Measurements from ENCODE around the gene FCER2. TPM values are rescaled to one million over a fixed set of nuclear protein-coding genes. Genes with fewer than 3 reads are reported as not detected.

FCER2 gene
- total and polyA plus RNA-seq, 9 donors, result 0.08 to 1.1 (median 0.38) TPM; not detected in 6

DNA sequence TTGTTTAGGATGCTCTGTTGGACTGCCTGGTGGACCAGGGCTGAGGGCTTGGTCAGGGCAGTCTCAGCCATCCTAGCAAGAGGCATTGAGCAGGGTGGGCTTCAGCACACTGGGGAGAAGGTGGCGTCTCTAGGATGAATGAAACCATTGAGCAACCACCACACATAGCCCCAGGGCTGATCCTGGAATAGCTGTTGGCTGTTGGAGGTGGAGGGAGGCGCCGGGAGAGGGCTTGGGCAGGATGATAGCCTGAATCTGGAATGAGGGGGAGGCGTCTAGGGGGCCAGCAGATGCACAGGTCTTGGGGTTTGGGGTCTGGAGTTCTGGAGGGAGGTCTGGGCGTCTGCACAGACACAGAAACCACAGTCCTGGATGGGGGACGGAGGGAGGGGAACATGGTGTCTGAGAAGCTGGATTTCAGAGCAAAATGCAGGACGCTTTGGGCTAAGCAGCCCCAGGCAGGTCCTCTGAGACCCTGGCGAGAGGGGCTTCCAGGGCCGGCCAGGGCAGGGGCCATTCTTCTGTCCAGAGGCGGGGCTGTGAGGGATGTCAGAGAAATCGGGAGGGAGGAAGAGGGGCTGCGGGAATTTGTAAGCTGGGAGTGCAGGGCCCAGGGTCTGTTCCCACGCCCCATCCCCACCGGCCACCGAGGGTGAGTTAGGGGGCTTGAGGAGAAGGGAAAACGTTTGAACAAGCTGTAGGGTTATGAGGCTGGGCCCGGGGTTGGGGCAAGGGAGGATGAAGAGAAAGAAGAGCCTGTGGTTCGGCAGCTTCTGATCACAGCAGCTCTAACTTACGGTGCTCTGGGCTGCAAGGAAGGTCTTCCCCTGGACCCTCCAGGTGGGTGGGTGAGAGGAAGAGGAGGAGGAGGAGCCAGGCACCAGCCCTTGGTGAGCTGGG, 16.1 kb downstream of the FCER2 start:
- 16 to 29% (median 20%) methylated on average over 19 of the region's 19 CpGs for WGBS, 3 donors
- no peak for DNase-seq
- Histone ChIP-seq H3K4me3 (no peak overlapping the region), H3K9me3 (no peaks in the 10 kb centered on the region), H3K36me3 (no peaks in the 10 kb centered on the region), H3K27ac (no peak overlapping the region), H3K4me1 (ENCODE audit: insufficient read depth) (peaks cover 10% of the 10 kb centered on the region), H3K27me3 (no peaks in the 10 kb centered on the region)
- TF ChIP-seq EP300 (IDR thresholded peaks at IDR 0.05) (no peak), POLR2A (IDR thresholded peaks at IDR 0.05) (no peak)
- TF ChIP-seq, protein P1, sequence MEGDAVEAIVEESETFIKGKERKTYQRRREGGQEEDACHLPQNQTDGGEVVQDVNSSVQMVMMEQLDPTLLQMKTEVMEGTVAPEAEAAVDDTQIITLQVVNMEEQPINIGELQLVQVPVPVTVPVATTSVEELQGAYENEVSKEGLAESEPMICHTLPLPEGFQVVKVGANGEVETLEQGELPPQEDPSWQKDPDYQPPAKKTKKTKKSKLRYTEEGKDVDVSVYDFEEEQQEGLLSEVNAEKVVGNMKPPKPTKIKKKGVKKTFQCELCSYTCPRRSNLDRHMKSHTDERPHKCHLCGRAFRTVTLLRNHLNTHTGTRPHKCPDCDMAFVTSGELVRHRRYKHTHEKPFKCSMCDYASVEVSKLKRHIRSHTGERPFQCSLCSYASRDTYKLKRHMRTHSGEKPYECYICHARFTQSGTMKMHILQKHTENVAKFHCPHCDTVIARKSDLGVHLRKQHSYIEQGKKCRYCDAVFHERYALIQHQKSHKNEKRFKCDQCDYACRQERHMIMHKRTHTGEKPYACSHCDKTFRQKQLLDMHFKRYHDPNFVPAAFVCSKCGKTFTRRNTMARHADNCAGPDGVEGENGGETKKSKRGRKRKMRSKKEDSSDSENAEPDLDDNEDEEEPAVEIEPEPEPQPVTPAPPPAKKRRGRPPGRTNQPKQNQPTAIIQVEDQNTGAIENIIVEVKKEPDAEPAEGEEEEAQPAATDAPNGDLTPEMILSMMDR (IDR thresholded peaks at IDR 0.05), result no peak
- intact Hi-C loops (cut with DNase I), result no loop called here

DNA sequence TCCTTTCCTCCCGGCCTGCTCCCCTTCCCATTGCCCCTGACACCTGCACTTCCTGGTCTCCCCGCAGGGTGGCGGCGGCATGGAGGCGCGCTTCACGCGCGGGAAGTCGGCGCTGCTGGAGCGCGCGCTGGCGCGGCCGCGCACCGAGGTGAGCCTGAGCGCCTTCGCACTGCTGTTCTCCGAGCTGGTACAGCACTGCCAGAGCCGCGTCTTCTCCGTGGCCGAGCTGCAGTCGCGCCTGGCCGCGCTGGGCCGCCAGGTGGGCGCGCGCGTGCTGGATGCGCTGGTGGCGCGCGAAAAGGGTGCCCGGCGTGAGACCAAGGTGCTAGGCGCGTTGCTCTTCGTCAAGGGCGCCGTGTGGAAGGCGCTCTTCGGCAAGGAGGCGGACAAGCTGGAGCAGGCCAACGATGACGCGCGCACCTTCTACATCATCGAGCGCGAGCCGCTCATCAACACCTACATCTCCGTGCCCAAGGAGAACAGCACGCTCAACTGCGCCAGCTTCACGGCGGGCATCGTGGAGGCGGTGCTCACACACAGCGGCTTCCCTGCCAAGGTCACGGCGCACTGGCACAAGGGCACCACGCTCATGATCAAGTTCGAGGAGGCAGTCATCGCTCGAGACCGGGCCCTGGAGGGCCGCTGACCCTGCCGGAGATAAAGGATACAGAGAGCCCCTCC, 19.6 kb downstream of the FCER2 start:
- Histone ChIP-seq H3K27ac (no peak overlapping the region), H3K4me1 (ENCODE audit: insufficient read depth) (peaks cover 10% of the 10 kb centered on the region), H3K4me3 (peak overlapping the region; percentile 100), H3K9me3 (no peaks in the 10 kb centered on the region), H3K27me3 (no peaks in the 10 kb centered on the region), H3K36me3 (no peaks in the 10 kb centered on the region)
- 66 to 75% (median 70%) methylated on average over 73 to 74 of the region's 74 CpGs for WGBS, 3 donors
- intact Hi-C loops (cut with DNase I), result no loop called here
- TF ChIP-seq EP300 (IDR thresholded peaks at IDR 0.05), result no peak
- TF ChIP-seq POLR2A (IDR thresholded peaks at IDR 0.05), result no peak
- TF ChIP-seq, protein P1 (IDR thresholded peaks at IDR 0.05), result no peak
- peak in 3 of 5 donors; percentile 25 to 46 (median 38) for DNase-seq

DNA sequence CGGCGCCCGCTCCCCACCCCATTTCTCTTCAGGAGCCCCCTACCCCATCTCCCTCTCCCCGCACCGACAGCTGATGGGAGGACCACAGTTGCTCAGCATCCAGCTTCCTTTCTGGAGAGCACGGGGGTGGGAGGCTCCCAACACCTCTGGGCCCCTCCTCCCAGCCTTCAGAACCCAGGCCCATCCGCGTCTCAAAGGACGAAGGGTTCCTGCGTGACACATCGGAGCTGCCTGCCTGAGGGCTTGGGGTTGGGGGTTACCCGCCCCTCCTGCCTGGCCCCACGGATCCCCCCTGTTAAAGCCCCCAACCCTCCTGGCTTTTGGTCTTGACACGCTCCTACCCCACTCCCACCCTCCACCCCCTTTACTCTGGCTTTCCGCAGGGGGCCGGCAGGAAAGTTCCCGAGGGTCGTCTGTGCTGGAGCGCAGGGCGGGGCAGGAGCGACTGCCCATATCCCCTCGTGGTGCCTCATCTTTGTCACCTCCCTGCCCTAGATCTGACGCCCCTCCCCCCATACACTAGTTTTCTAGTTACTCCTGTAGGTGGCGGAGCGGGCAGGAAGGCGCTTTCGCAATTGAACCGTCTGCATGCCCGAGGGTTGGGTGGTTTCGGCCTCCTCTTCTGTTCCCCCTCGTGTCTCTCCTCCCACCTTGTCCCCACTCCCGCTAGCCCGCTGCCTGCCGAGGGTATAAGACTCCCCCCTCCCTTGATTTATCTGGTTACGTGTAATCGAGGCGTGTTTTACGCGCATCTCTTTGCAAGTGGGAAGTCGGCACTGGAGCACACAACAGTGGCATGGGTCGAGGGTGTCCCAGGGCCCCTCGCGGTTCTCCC, 20.4 kb downstream of the FCER2 start:
- no peaks in the 10 kb centered on the region for H3K27me3 ChIP-seq
- peak; percentile 50 to 74 (median 67) for DNase-seq
- peaks cover 10% of the 10 kb centered on the region for H3K4me1 ChIP-seq (ENCODE audit: insufficient read depth)
- H3K27ac ChIP-seq, result peak overlapping the region in 1 of 2 donors; percentile 71
- peak overlapping the region; percentile 100 for H3K4me3 ChIP-seq
- TF ChIP-seq, protein P1 (IDR thresholded peaks at IDR 0.05), result peak in 1 of 3 donors; percentile 35
- TF ChIP-seq POLR2A (IDR thresholded peaks at IDR 0.05) (peak; percentile 9), EP300 (IDR thresholded peaks at IDR 0.05) (no peak)
- 2 to 3% (median 2%) methylated on average over 43 of the region's 43 CpGs for WGBS, 3 donors
- H3K9me3 ChIP-seq, result no peaks in the 10 kb centered on the region
- no peaks in the 10 kb centered on the region for H3K36me3 ChIP-seq
- intact Hi-C loops (cut with DNase I), result no loop called here
